OCI-M2 (cell line): ENCODE measurements around the gene TREH.
A peak's percentile ranks its signal among the peaks of the same experiment; 100 is the strongest.

Source experiments
- DNase-seq: peaks from one replicate; lab custom pipeline; 2025; ENCODE audit not compliant: unreplicated experiment; lab: John Stamatoyannopoulos, UW

Gene TREH

DNA sequence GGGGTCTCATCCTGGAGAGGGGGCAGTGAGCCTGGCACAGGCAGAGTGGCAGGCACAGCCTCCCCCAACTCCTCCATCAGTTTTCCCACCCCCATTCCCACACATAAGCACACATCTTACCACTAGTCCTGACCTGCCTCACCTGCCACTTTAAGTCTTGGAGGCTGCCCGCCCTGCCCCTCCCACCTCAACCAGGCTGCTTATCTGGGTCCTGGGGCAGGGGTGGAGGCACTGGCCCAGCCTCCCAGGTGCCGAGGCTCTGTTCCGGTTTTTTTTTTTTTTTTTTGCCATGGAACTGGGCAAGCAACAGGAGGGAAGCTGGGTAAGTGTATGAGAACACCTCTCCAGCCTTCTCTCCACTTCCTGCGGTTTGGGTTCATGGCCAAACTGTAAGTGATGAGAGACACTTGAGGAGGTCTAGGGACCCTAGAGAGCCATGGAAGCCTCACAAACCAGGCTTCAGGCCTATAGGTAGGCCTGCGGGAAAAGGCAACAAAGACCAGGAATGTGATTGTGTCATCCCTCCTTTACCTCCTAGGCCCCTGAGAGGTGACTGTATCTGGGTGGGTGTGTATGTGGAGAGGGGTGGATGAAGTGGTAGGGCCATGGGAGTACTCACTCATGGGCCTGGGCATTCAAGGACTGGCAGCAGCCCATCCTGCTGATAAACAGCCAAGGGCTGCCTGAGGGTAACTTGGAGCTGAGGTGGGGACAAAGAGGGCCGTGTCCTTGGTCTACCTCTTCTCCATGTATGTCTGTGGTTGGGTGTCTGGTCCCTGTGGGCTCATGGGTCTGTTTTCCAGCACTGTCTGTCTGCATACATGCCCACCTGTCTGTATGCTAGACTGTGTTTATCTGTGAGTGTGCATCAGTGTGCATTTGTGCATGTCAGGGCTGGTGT, 49.4 kb downstream of the TREH start:
- no peak for DNase-seq

GRCh38 chr11:118628861-118629549, 50.4 kb downstream of the TREH start:
- no peak for DNase-seq

DNA sequence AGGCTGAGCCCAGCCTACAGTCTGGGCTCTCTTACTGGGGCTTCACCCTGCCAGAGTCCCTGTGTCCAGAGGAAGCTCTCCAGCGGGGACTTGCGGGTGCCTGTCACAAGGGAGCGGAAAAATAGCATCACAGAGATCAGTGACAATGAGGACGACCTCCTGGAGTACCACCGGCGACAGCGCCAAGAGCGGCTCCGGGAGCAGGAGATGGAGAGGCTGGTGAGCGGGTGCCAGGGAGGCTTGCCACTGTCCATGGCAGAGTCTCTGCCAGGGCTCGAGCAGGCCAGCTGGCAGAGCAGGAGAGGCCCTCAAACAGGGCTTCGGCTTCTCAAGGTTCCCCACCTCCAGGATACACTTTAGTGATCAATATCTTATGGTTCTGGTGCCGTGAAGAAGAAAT, 51.0 kb downstream of the TREH start:
- no peak for DNase-seq

DNA sequence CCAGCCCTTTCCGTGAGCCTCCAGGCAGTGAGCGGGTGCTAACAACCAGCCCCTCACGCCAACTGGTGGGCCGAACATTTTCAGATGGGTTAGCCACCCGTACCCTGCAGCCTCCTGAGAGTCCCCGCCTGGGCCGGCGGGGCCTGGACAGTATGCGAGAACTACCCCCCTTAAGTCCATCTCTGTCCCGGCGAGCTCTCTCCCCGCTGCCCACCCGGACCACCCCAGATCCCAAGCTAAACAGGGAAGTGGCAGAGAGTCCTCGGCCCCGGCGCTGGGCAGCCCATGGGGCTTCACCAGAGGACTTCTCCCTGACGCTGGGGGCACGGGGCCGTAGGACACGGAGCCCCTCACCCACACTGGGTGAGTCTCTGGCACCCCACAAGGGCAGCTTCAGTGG, 51.4 kb downstream of the TREH start:
- no peak for DNase-seq

DNA sequence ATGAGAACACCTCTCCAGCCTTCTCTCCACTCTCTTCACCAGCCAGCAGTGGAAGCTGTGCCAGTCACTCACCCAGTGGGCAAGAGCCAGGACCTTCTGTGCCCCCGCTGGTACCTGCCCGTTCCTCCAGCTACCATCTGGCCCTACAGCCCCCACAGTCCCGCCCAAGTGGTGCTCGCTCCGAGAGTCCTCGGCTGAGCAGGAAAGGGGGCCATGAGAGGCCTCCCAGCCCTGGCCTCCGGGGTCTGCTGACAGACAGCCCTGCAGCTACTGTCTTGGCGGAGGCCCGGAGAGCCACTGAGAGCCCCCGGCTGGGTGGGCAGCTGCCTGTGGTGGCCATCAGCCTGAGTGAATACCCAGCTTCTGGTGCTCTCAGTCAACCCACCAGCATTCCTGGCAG, 51.9 kb downstream of the TREH start:
- DNase-seq, result no peak

GRCh38 chr11:118625976-118626375, 53.5 kb downstream of the TREH start:
- DNase-seq, result no peak

DNA sequence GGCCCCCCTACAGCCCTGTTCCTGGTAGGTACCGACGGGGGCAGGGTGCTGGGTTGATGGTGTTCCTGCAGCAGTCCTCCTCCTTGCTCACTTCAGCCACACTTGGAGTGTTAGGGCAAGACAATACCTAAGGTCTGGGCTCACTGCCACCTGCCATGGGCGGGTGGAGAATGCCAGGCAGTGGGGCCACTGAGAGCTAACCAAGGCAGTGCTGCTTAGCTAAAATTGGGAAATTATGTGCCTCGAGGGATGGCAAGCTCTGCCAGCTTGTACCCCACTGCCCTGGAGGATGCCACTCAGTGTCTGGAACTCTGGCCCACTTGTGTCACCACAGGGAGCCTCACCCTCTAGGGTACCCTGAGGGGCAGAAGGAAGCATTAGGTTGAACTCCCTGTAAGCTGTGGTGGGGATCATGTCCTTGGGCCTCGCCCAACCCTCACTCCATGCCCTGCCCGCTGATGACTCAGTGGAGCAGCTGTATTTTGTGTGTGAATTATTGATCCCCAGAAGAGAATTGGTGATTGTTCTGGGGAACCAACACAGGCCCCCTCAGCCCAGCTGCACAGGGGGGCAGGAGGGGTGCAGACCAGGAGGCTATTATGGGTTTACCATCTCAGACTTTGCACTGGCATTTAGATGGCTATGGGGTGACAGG, 54.3 kb downstream of the TREH start:
- no peak for DNase-seq

- no peak for DNase-seq
Measured at GRCh38 chr11:118623269-118623655, 56.2 kb downstream of the TREH start.

DNA sequence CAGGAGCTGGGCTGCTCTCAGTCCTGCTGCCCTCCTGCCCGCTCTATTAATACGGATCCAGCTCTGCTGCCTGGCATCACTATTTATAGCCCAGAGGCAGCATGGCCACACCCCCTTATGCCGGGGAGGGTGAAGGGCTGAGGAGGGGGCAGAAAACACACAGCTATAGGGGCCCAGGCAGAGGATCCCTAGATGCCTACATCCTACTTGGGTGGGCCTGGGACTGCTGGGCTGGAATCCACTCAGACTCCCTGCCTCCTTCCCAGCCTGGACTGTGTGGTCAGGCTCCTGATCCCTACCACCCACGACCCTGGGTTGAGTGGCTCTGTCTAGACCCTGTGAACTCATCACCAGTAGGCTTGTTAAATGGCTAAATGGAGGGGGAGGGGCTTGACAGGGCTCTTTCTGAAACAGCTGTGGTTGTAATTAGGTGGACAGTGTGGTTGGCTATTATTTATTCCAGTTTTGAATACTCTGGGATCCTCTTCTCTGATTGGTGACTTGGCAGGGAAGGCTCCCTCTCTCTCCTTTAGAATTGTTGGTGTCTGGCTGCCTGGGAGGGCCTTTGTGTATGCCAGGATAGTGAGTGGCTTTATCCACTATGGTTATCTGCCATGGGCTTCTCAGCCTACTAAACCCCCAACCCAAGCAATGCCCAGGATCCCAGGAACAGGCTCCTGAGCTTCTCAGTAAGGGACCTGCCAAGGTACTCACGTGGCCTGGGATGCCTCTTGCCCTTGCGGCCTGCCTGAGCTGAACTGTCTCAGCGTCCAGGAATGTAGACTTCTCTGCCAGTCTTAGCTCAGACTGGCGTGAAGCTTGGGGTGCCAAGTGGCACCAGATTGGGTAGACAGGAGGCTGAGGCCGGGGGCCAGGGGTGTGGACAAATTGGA, 56.8 kb downstream of the TREH start:
- no peak for DNase-seq

GRCh38 chr11:118621784-118622375, 57.6 kb downstream of the TREH start:
- DNase-seq, result no peak

- peak; percentile 19 for DNase-seq
Measured at GRCh38 chr11:118621071-118621783, 58.2 kb downstream of the TREH start.

DNA sequence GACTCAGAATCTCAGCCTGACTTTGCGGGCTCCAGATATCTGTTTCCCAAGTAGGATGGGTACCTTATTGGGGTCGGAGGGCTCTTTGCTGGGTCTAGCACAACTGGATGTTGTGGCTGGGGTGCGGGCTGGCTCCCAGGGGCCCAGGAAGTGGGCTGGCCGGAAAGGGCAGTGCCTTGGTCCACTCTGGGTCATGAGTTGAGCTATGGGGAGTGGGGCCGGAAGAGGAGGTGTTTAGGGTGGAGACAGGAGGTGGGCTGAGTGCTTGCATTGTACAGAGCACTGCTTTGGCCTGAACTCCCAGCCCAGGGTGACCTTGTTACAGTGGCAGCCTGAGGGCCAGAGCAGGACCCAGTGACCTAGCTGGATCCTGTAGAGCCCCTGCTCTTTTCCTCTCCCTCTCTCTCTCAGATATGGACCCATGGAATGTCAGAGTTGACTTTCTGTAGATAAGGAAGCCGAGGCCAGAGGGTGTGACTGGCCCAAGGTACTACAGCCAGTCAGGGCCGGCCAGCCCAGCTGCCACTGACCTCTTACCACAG, 58.9 kb downstream of the TREH start:
- no peak for DNase-seq

GRCh38 chr11:118619444-118620197, 59.8 kb downstream of the TREH start:
- DNase-seq, result no peak

- DNase-seq, result no peak
Measured at GRCh38 chr11:118618991-118619375, 60.5 kb downstream of the TREH start.

DNA sequence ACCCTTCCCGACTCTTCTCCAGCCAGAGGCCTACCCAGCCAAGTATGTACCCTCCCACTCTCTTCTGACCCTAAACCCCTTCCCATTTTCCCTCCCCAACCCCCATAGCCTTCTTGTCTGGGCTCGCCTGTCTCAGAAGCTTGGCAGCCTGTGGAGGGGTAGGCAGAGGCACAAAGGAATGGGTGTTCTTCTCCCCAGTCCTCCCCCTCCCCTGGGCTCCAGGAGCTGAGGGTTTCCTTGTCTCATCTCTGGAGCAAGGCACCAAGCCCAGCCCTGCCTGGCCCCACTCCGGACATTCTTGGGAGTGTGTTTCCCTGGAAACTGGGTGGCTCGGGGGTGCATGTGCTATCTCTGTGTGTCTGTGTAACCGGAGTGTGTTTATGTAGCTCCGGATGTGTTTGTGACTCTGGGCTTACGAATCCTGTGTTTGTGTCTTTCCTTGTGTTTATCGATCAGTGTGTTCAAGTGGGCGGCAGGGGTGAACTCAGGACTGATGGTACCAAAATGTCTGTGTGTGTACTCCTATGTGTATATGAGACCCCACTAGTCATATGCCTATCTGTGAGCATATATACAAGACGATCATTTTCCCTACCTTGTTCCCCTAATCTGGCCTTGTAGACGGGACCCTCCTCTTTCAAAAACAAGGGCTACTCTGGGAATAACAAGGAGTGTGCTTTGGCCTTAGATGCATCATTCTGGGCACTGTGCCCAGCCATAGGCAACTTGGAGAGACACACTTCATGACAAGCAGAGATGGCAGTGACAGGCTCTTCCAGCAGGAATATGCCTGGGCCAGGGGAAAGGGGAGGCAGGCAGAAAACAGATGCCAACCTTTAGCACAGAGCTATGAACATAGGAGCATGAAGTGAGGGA, 61.1 kb downstream of the TREH start:
- DNase-seq, result no peak

DNA sequence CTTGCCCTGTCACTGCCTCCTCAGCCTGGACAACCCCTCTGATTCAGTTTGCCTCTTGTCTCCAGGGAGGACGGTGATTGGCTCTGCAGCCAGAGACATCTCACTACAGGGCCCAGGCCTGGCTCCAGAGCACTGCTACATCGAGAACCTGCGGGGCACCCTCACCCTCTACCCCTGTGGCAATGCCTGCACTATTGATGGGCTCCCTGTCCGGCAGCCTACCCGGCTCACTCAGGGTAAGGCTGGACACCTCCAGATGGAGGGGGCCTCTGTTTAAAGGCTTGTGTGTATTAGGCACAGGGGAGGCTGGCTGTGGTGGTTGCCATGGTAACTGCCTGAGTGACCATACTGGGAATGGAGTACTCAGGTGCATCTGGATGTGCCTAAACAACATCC, 63.5 kb downstream of the TREH start:
- no peak for DNase-seq

DNA sequence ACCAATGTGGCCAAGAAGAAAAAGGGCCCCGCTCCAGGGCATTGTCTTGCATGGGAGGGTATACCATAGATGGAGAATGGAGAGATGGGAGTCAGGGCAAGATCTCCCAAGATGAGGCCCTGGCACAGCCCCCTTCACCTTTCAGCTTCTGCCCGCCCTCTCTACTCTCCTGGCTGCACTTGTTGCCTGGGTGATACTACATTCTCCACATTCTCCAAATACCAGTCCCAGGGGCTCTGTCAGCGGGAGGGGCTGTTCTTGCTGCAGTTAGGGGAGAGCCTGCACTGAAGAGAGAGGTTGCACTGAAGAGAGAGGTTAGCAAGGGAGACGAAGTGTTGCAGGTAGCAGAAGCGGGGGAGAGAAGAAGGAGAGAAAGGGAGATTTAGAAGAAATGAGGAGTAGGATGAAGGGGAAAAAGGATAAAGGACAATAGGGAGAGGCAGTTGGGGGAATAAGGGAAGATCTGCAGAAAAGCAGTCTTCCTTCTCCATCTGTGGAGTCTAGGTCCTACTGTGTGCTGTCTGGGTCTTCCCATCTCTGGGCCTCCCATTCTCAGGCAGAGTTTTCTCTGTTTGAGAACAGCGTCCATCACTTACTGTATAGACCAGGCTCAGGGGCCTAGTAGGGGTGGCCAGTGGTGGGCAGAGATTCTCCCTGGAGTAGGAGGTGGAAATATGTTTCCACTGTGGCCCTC, 64.0 kb downstream of the TREH start:
- DNase-seq, result no peak
